Measurements from ENCODE around the gene MYO5A.
"Not testable (repeated sequence)": the region's sequence is repeated elsewhere in the genome, so short reads cannot be mapped to it uniquely, and the experiment has no call there.

Gene MYO5A

DNA sequence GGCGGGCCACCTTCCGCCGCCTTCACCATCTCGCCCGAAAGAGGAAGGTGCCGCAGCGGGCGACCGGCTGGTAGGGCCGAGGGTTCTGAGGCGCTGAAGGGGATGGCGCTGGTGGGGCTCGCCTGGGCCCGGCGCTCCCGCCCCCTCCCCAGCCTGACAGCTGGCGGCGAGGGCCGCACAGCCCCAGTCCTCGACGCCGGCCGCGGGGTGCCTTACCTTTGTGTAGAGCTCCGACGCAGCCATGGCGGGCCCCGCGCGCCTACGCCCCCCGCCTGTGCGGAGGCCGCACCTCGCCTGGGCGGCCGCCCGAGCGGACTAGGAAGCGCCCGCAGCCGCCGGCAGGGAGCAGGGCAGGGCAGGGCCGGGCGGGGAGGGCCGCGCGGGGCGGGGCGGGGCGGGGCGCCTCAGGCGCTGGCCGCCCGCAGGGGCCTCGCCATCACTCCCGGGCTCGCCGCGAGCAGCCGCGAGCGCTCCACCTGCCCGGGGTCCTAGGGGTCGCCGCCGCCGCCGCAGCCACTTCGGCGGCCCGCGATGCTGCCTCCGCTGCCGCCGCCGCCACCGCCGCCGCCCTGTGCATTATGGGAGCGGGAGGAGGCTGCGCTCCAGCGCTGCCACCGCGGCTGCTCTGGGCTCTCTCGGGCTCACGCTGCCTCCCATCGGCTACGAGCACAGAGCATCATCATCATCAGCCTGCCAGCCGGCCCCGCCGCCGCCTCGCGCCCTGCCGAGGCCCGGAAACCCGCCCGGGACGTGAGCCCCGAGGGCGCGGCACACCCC lies at the start of gene MYO5A:
Gene MYO5A (minus strand): TSS at position 317 of the 777 bp plus-strand sequence. CDS start 74 bp downstream, at position 243.
- DNase-seq = peak in 52 of 56 donors; percentile 34 to 88 (median 70)

DNA sequence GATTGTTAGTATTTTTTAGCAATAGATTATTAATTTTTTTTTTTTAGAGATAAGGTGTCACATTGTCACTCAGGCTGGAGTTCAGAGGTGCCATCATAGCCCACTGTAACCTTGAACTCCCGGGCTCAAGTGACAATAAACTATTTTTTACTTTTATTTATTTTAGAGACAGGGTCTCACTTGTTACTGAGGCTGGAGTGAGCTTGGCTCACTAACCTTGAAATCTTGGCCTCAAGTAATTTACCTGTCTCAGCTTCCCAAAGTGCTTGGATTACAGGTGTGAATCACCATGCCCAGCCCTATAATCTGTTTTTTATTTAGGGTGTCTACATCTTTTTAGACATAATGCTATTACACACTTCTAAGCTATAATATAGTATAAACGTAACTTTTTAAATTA lies 48.0 kb upstream of the MYO5A start:
- DNase-seq = no peak

DNA sequence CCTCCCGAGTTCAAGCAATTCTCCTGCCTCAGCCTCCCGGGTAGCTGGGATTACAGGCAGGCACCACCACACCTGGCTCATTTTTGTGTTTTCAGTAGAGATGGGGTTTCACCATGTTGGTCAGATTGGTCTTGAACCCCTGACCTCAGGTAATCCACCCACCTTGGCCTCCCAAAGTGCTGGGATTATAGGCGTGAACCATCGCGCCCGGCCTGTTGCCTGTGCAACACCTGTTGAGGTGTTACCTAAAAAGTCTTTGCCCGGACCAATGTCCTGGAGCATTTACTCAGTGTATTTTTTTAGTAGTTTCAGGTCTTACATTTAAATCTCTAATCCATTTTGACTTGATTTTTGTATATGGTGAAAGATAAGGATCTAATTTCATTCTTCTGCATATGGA lies 46.9 kb upstream of the MYO5A start:
- not testable (repeated sequence) for DNase-seq

DNA sequence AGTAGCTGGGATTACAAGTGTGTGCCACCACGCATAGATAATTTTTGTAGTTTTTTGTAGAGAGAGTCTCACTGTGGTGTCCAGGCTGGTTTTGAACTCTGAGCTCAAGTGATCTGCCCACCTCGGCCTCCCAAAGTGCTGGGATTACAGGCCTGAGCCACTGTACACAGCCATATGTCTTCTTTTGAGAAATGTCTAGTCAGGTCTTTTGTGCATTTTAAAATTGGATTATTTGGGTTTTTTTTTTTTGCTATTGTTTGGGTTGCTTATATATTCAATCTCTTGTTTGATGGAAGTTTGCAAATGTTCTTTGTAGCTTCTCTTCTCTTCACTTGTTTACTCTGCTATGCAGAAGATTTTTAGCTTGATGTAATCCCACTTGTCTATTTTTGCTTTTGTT lies 46.4 kb upstream of the MYO5A start:
- no peak for DNase-seq

DNA sequence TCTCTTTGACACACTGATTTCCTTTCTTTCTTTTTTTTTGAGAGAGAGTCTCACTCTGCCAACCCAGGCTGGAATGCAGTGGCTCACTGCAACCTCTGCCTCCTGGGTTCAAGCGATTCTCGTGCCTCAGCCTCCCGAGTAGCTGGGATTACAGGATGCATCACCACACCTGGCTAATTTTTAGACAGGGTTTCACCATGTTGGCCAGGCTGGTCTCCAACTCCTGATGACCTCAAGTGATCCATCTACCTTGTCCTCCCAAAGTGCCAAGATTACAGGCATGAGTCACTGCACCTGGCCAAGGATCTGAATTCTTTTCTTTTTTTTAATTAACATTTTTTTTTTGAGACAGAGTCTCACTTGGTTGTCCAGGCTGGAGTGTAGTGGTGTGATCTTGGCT lies 45.9 kb upstream of the MYO5A start:
- DNase-seq = not testable (repeated sequence)

DNA sequence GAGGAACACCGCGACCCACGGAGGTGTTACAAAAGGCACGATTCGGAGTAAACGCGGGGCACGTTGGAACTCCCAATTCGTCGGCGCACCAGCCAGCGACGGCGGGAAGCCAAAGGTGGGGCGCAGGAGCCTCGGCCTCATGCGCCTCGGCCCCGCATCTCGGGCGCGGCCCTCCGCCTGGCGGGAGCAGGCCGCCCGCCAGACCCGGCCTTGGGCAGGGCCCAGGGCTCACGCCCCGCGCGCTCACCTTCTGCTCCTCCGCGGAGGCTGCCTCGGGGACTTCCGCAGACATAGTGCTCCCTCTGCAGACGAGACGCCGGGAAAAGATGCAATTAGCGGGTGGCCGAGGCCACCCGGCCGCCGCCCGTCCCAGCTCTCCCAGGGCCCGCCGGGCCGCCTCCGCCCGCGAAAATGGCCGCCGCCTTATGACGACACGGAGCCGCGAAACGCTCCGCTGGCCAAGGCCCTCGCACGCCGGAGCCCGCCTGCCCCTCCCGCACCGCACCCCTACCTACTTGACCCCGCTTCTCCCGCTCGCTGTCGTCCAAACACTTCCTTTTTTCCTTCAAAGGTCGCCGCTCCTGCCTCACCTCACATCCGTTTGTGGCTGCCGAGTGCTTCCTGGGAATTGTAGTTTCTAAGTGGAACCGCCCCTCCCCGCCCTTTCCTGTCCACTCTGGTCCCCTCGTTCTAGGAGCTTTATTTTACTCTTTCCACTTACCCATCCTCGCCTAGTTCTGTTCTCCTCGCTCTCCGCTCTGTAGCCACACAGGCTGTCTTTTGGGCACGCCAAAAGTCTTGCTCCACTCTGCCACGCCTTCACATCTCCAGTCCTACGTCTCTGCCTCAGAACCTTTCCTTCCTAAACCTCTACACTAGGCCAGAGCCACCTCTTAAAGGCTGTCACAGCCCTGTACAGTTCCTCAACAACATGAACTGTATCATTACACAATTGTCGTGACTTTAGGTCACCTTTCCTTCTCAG lies 40.2 kb upstream of the MYO5A start, which contains the start of gene ARPP19:
Gene ARPP19 (minus strand): TSS at position 430 of the 985 bp plus-strand sequence. CDS start 138 bp downstream, at position 292.
- peak in 55 of 56 donors; percentile 32 to 92 (median 81) for DNase-seq

DNA sequence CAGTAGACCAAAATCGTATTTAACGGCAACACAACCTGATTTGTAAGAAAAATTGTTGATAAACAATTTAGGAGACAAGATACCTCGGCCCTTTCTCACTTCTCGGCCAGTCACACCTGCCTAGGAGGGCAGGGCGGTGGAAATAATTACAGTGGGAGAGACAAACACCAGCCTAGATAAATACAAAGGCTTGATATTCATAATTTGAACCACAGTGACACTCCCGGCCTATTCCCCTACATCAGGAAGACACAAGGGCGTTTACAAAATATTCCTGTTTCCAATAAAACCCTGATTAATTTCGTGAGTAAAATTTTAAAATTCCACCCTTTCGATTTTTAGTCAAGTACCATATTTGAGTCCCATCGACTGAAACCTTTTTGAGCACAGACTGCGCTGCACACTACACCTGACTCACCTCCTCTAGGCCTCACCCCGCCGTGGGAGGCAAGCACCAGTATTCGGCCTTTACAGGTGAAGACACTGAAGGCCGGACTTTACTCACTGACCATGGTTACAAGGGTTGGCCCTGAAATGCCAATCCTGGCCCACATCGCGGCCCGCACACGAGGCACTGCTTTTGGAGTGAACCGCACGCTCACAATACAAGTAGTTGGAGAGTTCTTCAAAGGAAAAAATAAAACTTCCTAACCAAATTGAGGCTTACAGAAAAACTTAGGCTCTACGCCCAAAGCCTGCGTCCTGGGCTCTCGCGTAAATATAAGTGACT lies 39.4 kb upstream of the MYO5A start:
- peak in 6 of 56 donors; percentile 31 to 49 (median 43) for DNase-seq

DNA sequence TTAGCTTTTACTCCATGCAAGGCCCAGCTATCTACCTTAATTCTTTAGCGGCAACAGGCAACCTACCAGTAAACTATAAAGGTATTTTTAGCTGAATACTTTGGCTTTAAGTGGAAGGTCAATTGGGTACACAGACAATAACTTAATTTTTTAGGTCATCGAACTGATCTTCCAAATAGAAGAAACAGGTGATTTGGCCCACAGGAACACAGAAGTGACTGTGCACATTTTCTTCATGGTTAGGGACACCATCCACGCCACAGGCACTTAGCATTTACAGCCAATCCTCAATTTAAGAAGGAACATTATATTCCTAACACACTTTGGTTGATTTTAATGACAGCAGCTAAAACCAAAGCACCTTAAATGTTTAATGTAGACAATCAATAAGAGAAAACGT lies 38.2 kb upstream of the MYO5A start:
- DNase-seq = no peak

DNA sequence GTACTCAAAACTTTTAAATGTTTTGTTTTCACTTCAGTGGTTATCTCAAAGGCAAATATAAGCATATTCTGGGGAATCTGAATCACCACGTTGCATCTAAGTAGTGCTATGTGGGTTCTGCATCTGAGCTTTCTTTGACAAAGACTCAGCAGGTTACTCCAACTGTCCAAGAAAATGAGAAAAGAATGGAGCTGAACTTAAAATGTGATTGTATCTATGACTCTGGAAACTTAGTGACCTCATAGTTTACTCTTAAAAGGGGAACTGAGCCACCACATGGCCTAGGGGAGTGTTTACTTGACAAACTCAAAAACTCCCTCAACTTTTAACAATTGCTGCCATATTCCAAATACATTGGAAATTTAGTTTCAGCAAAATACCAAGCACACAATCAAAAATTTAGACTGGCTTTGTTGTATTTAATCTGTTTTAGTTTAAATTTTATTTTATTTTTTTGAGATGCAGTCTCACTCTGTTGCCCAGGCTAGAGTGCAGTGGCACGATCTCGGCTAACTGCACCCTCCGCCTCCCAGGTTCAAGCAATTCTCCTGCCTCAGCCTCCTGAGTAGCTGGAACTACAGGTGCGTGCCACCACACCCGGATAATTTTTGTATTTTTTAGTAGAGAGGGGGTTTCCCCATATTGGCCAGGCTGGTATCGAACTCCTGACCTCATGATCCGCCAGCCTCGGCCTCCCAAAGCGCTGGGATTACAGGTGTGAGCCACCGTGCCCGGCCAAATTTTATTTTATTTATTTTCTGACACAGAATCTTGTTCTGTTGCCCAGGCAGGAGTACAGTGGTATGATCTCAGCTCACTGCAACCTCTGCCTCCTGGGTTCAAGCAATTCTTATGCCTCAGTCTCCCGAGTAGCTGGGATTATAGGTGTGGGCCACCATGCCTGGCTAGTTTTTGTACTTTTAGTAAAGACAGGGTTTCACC lies 37.0 kb upstream of the MYO5A start:
- not testable (repeated sequence) for DNase-seq

DNA sequence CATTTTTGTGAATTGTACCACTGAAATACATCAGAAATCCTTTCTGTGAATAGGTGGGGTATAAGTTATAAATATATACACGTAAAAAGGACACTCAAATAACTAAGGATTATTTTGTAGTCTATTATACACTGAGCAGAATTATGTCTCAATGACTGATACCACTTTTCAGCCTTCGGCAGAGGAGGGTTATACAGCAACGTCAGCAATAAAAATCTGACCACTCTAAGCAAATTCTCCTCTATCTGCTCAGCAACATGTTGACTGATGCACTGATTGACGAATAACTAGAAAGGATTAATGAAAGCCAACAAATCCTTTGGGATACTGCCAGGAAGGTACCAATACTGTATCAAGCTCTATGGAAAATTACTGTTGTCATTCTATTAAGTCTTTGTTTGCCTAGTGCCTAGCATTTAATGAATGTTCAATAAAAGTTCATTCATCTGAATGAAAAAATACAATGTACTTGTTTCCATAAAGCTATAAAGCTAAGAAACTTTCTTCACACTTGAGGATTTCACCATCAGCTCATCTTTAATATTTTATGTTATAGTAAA lies 34.9 kb upstream of the MYO5A start:
- no peak for DNase-seq

DNA sequence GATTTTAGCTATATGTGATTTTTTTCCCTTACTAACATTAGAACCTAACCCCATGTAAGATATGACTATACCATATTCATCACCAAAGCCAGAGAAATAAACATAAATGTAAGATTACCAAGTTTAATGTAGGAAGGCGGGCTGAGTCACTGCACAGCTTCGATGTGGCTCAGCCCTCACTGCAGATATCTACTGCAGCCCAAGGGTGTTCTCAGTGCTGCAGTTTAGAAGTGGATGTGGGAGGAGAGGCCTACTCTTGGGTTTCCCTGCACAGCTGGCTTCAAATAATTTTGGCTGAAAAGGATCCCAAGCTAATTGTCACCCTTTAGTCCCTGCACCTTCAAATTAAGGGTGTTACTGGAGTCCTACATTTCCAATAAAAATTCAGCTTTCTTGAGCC lies 30.9 kb upstream of the MYO5A start:
- peak in 3 of 56 donors; percentile 3 to 13 (median 11) for DNase-seq

DNA sequence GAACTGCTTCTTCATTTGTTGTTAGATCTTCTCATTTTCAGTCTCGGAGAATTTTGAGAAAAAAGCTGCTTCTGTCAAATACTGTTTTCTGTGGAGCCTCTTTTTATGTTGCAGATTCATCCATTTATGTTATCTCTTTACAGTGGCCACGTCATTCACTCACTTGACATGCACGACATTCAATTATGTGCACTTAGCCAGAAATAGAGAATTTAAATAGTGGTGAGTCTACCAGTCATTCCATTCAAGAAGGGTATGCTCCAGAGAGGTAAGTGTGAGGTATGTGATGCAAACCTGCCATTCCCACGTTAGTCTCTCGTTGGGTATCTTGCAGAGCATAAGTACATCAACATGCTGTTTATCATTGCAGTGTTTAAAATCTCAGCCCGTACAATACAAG lies 30.3 kb upstream of the MYO5A start:
- no peak for DNase-seq

DNA sequence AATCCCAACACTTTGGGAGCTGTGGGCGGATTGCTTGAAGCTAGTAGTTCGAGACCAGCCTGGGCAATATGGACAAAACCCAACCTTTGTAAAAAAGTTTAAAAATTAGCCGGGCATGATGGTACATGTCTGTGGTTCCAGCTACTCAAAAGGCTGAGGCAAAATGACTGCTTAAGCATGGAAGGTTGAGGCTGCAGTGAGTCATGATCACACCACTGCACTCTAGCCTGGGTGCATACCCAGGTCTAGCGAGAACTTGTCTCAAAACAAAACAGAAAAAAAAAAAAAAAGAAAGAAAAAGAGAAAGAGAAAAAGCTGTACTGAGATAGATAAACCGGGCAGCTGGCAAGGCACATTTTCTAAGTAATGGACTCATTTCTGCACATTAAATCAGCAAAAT lies 29.5 kb upstream of the MYO5A start:
- DNase-seq = no peak

DNA sequence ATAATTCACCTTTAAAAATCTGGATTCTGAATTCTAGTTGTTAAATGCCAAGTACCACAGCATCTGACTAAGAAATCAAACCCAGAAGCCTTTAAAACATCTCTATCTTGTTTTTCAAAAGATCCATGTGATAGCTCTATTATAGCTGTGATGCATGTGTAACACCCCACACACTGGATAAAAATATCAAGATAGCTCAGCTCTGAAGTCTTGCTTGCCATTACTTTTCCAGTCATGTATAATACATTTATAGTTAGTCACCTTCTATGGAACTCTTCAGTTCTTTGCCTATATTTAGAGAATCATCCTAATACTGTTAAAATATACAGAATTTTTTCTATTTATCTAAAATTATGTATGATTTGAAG lies 28.6 kb upstream of the MYO5A start:
- DNase-seq = peak in 1 of 56 donors; percentile 20

DNA sequence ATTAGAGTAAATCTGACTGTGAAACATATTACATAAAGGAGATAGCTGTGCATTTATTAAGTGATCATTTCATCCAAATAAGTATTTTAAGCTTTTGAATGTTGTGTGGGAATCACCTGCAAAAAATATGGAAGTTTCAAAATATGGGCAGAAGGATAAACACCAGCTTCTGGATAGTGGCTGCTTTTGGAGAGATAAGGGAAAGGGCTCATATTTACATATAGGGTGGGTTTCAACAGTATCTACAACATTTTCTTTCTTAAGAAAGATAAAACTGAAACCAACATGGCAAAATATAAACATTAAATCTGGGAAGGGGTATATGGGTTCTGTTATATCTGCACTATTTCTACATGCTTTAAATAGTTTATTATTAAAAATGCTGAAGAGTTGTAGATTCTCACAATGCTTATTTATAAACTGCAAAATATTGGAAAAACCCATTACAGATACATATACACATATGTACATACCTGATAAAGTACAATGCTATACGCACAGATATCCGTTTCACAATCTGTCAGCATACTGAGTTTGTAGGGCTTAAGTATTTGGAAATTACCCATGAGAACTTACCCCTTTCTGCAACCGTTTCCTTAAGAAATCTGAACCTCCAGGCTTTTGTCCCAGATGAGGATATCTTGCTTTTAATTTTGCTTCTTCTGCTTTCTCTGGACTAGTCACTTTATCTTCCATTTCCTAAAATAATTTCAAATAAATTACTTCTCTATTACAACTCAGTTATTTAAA lies 28.0 kb upstream of the MYO5A start:
- DNase-seq = no peak

DNA sequence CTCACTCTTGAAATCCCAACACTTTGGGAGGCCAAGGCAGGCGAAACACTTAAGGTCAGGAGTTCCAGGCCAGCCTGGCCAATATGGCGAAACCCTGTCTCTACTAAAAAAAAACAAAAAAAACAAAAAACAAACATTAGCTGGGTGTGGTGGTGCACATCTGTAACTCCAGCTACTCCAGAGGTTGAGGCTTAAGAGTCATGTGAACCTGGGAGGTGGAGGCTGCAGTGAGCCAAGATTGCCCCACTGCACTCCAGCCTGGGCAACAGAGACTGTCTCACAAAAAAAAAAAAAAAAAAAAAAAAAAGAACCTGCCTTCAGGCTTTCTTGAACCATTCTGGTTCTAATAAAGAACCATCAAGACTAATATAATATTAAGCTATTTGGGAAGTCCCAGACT lies 23.6 kb upstream of the MYO5A start:
- no peak for DNase-seq

DNA sequence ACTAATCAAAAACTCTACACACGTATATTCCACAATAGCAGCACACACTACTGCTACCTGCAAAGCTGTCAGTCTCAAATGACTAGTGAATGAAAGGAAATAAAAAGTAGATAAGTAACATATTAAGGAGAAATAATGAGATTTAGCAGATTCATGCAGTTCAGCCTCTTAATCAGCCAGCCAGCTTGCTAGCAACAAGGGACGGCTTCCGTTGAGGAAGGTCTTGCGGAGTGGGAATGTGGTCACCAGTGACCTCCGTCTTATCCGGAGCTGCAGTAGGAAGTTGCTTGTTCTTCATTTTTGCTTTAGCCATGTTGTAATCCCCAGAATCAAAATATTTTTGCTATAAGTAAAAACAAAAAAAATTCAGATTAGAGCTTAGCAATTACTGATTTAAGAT lies 23.1 kb upstream of the MYO5A start:
- peak in 3 of 56 donors; percentile 5 to 22 (median 13) for DNase-seq

DNA sequence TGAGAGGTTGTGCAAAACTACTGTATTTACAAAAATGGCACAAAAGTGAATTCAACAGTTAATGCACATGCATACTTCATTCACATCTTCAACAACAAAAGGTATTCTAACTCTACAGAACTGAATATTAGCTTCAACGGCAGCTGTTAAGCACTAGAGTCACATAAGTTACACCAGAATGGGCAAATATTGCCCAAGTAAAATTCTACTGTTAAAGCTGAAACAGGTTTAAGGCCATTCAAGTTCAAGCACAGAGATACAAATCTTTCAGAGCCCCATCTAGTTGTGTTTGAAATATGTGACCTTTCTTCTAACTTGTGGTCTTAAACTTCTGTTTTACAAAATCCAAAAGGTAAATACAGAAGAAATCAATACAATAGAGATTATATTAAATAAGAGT lies 22.5 kb upstream of the MYO5A start:
- not testable (repeated sequence) for DNase-seq

Data from amygdala (tissue), 56 donors.